Prostate gland (tissue), 2 donors: ENCODE data around the gene CAPRIN2. TPM values are rescaled to one million over a fixed set of nuclear protein-coding genes. Genes with fewer than 3 reads are reported as not detected.
A peak's percentile ranks its signal among the peaks of the same experiment; 100 is the strongest.

Source experiments
- DNase-seq: peaks from one replicate; pipeline ENCODE4 v3.0.0-alpha.2; 2019; ENCODE audit warnings: low spot score
- H3K27ac ChIP-seq, 2 donors: fragments of 200-600 bp; sonication (generic); 2 replicates each; pipeline ENCODE4 v1.5.1; 2017 to 2019
- H3K27me3 ChIP-seq: fragments of 200-600 bp; sonication (generic); replicated peaks from 2 replicates; pipeline ENCODE4 v1.5.1; 2019; ENCODE audit not compliant: insufficient read depth
- H3K36me3 ChIP-seq, 2 donors: fragments of 200-600 bp; sonication (generic); 1 replicate in 1 of 2; 2 replicates in 1 of 2; pipeline versions ENCODE4 v1.5.1 to v1.8.1; 2017 to 2019
- H3K4me1 ChIP-seq: fragments of 200-600 bp; sonication (generic); replicated peaks from 2 replicates; pipeline ENCODE4 v1.5.1; 2019
- H3K4me3 ChIP-seq, 2 donors: fragments of 200-600 bp; sonication (generic); 2 replicates each; pipeline ENCODE4 v1.5.1; 2017 to 2019
- H3K9me3 ChIP-seq: fragments of 200-600 bp; sonication (generic); 2 replicates; pipeline ENCODE4 v1.5.1; 2017
- POLR2A ChIP-seq: fragments of 450-650 bp; IDR thresholded peaks from one replicate; pipeline ENCODE4 v1.6.1; 2016; ENCODE audit warnings: antibody characterized with exemption, mild to moderate bottlenecking
- POLR2AphosphoS5 ChIP-seq: sonication (generic); formaldehyde crosslinking; IDR thresholded peaks from one replicate; pipeline ENCODE4 v1.6.1; 2017; ENCODE audit warnings: antibody characterized with exemption
- WGBS: methylation state at CpG from one replicate; pipeline ENCODE4 v1.1.5; 2018; 5-methylcytosine and 5-hydroxymethylcytosine counted together
- intact Hi-C: fragments of 100-400 bp; cut with DNase I; formaldehyde crosslinking; loops from one replicate; pipeline ENCODE4 v1.14.2; 2022
- total RNA-seq, 2 donors: library from RNA; depleted of rRNA; stranded (reverse); fragments of >200 nt; gene quantifications; one replicate each; pipeline ENCODE4 v1.1.0, GENCODE V29; 2016
- TF ChIP-seq, protein P1 (sequence below), 4 experiments: fragments of 200-600 bp in 2 of 4; fragments of 450-650 bp in 2 of 4; sonication (generic) in 2 of 4; IDR thresholded peaks; 1 replicate in 3 of 4; 2 replicates in 1 of 4; pipeline ENCODE4 v1.5.1; 2016 to 2019; ENCODE audit warnings: antibody characterized with exemption in 4 of 4, mild to moderate bottlenecking in 2 of 4, moderate library complexity in 2 of 4

CAPRIN2 gene
- total RNA-seq, 2 donors from 2014 or later, result 20.4 to 40.0 TPM

DNA sequence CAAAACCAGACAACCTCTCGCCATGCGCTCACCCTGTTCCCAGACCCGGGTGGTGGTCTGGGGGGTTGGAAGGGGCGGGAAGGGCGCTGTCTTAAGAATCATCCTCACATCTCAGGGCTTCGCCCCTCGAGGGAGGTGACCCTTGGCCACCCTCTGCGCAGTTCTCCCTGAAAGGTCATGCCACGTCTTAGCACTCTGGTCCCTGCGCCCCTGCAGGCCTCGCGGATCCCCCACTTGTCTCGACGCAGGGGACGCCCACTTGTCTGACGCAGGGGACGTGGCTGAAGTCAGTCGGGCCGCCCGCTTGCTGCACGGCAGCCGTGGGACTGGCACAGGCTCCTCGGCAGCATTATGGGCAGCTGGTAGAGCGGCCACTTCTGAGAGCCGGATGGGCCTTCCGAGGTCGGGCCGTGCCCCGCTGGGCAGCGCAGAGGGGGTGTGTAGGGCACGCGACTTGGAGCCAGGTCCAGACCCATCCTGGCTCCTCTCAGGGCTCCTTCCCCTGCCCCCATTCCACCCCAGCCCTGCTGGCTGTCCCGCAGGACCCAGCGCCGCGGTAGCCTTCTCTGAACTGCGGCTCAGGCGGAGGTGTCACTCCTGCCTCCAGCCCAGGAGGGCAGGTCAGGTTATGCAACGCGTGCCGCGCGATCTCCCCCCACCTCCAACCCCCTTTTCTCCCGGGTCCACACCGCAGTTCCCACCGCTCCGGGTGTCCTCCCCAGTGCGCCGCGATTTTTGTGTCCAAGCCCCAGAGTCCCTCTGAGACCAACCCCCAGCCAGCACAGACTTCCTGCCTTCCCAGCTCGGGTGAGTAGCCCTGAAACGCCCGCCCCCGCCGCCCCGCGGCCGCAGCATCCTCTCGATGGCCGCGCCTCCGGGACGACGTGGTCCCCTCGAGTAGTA is 40.9 kb upstream of the CAPRIN2 start:
- Histone ChIP-seq H3K36me3 (no peaks in the 10 kb centered on the region), H3K4me3 (peak overlapping the region; percentile 33 to 34), H3K4me1 (no peaks in the 10 kb centered on the region), H3K27me3 (no peaks in the 10 kb centered on the region), H3K9me3 (no peaks in the 10 kb centered on the region), H3K27ac (peak overlapping the region; percentile 22 to 34)
- TF ChIP-seq POLR2AphosphoS5 (no peak), POLR2A (no peak)
- TF ChIP-seq, protein P1, sequence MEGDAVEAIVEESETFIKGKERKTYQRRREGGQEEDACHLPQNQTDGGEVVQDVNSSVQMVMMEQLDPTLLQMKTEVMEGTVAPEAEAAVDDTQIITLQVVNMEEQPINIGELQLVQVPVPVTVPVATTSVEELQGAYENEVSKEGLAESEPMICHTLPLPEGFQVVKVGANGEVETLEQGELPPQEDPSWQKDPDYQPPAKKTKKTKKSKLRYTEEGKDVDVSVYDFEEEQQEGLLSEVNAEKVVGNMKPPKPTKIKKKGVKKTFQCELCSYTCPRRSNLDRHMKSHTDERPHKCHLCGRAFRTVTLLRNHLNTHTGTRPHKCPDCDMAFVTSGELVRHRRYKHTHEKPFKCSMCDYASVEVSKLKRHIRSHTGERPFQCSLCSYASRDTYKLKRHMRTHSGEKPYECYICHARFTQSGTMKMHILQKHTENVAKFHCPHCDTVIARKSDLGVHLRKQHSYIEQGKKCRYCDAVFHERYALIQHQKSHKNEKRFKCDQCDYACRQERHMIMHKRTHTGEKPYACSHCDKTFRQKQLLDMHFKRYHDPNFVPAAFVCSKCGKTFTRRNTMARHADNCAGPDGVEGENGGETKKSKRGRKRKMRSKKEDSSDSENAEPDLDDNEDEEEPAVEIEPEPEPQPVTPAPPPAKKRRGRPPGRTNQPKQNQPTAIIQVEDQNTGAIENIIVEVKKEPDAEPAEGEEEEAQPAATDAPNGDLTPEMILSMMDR (IDR thresholded peaks at IDR 0.05), result no peak
- no peak for DNase-seq
- 21% methylated on average over 56 of the region's 65 CpGs for WGBS
- intact Hi-C loops, result loop anchor here (5.0 to 10.0 kb wide), 2 partner anchors 38 to 101 kb away; partner anchors contain the start of gene IPO8

DNA sequence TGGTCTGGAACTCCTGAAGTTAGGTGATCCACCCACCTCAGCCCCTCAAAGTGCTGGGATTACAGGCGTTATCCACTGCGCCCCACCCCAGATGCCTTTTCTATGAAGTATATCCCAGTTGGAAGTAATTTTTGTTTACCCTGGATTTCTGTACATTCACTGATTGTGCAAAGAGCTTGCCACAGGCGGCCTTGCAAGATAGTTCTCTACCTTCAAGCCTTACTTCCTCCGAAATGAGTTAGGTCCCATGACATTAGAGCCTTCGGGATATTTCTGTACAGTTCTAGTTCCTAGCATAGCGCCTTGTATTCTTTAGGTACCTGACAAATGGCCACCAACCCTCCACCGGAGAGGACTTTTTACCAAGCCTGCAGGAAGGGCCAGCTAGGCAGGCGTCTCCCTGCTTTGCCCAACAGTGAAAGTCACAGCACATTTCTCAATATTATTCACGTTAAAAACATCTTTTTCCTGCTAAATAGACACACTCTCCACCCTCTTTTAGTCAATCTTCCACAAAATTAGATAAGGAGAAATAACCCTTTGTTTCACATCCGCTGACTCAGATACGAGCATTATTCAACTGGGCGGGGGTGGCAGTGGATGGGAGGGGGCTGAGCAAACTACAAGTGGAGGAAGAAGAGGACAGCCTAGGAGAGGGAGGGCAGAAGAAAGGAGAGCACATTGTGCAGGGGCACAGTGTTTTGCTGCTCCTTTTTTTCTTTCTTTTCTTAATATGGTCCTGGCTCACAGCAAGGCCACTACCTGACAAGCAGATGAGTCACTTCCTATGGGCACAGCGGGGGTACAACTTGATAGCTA is 40.0 kb upstream of the CAPRIN2 start:
- WGBS, result 88% methylated on average over 13 of the region's 13 CpGs
- Histone ChIP-seq H3K36me3 (no peaks in the 10 kb centered on the region), H3K27ac (no peak overlapping the region), H3K4me1 (no peaks in the 10 kb centered on the region), H3K27me3 (no peaks in the 10 kb centered on the region), H3K4me3 (no peak overlapping the region), H3K9me3 (no peaks in the 10 kb centered on the region)
- intact Hi-C loops, result loop anchor here (5.0 to 10.0 kb wide), 2 partner anchors 37 to 100 kb away; partner anchors contain the start of gene IPO8
- no peak for DNase-seq
- TF ChIP-seq POLR2A (no peak), POLR2AphosphoS5 (no peak)
- TF ChIP-seq, protein P1 (IDR thresholded peaks at IDR 0.05), result no peak

DNA sequence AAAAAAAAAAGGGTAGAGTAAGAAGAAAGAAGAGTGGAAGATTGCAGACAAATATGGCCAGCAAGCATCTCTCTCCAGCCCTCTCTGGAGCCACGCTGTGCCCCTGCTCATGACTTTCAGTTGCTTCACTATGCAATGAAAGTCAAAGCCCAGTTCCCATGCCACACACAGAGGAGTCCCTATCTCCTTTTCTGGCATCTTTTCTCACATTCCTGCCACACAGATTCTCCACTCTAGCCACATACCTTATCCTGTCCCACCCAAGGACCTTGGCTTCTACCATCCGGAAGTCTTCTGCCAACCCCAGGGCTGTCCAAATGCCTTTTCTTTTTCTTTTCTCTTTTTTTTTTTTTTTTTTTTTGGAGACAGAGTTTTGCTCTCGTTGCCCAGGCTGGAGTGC is 39.3 kb upstream of the CAPRIN2 start:
- H3K4me1 ChIP-seq, result no peaks in the 10 kb centered on the region
- H3K36me3 ChIP-seq, result no peaks in the 10 kb centered on the region
- intact Hi-C loops, result loop anchor here (10.0 kb wide), 1 partner anchor 99 kb away; the partner anchor contains the start of gene IPO8
- 92% methylated on average over 3 of the region's 3 CpGs for WGBS
- H3K9me3 ChIP-seq, result no peaks in the 10 kb centered on the region
- no peaks in the 10 kb centered on the region for H3K27me3 ChIP-seq
- TF ChIP-seq, protein P1 (IDR thresholded peaks at IDR 0.05), result no peak
- TF ChIP-seq POLR2AphosphoS5 (no peak), POLR2A (no peak)
- no peak overlapping the region for H3K4me3 ChIP-seq
- no peak overlapping the region for H3K27ac ChIP-seq
- DNase-seq, result no peak

DNA sequence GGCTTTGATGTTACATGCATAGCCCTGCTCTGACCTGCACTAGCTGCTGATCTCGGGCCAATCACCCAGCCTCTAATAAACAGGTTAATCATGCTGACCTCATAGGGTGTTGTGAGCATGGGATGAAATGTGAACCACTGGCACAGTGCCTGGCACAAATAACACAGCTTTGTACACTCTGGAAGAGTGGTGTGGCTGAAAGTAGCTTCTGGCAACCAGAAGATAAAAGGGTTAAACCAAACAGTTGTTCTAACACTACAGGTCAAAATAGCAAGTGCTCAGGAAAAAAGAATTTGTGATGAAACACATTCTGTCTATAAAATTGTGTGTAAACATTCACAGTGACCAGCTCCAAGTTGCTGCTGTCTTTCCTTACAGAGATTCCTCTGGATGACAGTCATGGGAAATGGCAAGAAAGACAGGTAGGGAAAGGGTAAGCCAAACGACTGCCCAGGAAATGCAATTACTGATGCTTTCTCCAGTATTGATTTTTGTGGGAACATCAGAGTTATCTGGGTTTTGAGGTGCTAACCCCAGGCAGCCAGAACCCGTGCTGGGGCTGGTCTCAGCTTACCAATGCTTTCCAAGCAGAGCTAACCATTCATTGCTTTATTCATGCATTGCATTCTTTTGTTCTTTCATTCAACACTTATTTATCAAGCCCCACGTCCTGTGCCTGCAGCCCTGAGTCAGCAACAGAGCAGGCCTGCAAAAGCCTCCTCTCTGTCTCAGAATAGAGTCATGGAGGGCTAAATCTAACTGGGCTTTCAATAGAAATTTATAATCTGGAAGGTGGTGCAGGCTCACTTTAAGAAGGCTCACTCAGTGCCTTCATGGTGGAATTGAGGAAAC is 38.1 kb upstream of the CAPRIN2 start:
- H3K27ac ChIP-seq, result no peak overlapping the region
- no peaks in the 10 kb centered on the region for H3K36me3 ChIP-seq
- intact Hi-C loops, result loop anchor here (10.0 kb wide), 1 partner anchor 98 kb away; the partner anchor contains the start of gene IPO8
- no peaks in the 10 kb centered on the region for H3K27me3 ChIP-seq
- no peak overlapping the region for H3K4me3 ChIP-seq
- DNase-seq, result no peak
- WGBS, result 17% methylated on average over 4 of the region's 4 CpGs
- TF ChIP-seq, protein P1 (IDR thresholded peaks at IDR 0.05), result no peak
- peak; percentile 24 for TF ChIP-seq POLR2AphosphoS5
- no peaks in the 10 kb centered on the region for H3K4me1 ChIP-seq
- no peaks in the 10 kb centered on the region for H3K9me3 ChIP-seq
